T-helper 1 cell treated with Interleukin-12 subunit alpha and Interleukin-12 subunit beta and Interleukin-4 antibody, amounts not matched to agents 30 μg/mL and 1 μg/mL, for 36 hours (primary cell): Measurements from ENCODE around the gene CCDC24.

Experiments
- H3K27ac Mint-ChIP-seq: one replicate; pipeline ENCODE4 v1.8.0; 2021; ENCODE audit warnings: mild to moderate bottlenecking, mixed read lengths
- H3K27me3 Mint-ChIP-seq: one replicate; pipeline ENCODE4 v1.8.0; 2021; ENCODE audit warnings: low read depth, mixed read lengths
- H3K36me3 Mint-ChIP-seq: one replicate; pipeline ENCODE4 v1.8.0; 2021; ENCODE audit warnings: low read depth, mixed read lengths
- H3K4me1 Mint-ChIP-seq: one replicate; pipeline ENCODE4 v1.8.0; 2021; ENCODE audit warnings: low read depth, mixed read lengths
- H3K4me3 Mint-ChIP-seq: one replicate; pipeline ENCODE4 v1.8.0; 2021; ENCODE audit warnings: mild to moderate bottlenecking, moderate library complexity, mixed read lengths
- H3K9me3 Mint-ChIP-seq: one replicate; pipeline ENCODE4 v1.8.0; 2021; ENCODE audit warnings: mixed read lengths

CCDC24 gene

DNA sequence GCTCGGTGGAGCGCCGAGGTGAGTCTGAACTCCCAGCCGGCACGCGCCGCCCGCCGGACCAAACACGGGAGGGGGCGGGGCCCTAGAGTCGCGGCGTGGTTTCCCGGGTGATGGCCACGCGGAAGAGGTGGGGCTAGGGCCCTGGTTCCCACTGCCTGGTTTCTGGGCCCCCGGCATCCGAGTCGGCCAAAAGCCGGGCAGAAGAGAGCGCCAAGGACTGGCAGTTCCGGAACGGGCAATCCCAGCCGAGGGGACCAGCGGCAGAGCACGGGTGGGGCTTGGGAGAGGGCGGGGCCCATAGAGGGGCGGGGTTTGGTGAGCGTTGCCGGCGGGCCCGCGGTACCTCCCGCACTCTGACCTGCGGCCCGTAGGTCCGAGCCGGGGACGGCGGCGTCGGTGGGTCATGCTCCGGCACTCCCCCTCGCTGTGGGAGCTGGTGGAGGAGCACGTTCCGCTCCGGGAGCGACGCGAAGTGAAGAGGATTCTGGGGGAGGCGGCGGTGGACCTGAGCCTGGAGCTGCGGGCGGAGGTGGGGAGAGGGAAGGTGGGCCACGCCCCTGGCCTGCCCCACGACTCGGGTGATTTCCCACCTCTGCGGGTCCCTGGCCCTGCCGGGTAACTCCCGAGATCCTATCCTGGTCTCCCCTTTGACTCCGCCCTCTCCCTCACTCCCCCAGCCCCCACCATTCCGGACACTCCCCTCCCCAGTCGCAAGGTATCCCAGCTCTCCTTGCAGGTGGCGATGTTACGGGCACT, at the start of gene CCDC24:
Gene CCDC24, plus strand, starts transcription at position 124 of the 756 bp plus-strand sequence. Its CDS starts 280 bp downstream, at position 404.
- no peaks in the 10 kb centered on the region for H3K27me3 Mint-ChIP-seq
- H3K4me1 Mint-ChIP-seq, result peaks cover 11% of the 10 kb centered on the region
- no peaks in the 10 kb centered on the region for H3K36me3 Mint-ChIP-seq
- H3K9me3 Mint-ChIP-seq, result no peaks in the 10 kb centered on the region
- H3K27ac Mint-ChIP-seq, result peak within 1 kb of the TSS; percentile 85
- peak within 1 kb of the TSS; percentile 94 for H3K4me3 Mint-ChIP-seq

DNA sequence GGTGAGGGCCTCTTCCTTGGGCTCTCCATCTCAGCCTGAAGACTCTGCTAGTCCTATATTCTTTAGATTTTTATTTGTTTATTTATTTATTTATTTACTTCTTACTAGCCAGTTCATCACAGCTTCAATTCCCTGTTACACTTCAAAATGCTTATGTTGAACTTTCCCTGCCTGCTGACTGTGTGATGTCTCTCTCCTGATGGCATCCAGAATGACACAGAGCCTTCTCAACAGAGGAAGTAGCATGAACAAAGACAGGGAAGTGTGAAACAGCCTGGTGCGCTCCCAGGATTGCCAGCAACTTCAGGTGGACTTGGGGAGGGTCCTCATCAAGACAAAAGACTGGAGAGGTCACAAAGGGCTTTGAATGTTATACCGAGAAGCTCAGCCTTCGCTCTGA, 49.0 kb upstream of the CCDC24 start:
- Mint-ChIP-seq H3K4me1 (peaks cover 27% of the 10 kb centered on the region), H3K9me3 (no peaks in the 10 kb centered on the region), H3K36me3 (peaks cover 12% of the 10 kb centered on the region), H3K27ac (no peak overlapping the region), H3K4me3 (no peak overlapping the region), H3K27me3 (no peaks in the 10 kb centered on the region)

DNA sequence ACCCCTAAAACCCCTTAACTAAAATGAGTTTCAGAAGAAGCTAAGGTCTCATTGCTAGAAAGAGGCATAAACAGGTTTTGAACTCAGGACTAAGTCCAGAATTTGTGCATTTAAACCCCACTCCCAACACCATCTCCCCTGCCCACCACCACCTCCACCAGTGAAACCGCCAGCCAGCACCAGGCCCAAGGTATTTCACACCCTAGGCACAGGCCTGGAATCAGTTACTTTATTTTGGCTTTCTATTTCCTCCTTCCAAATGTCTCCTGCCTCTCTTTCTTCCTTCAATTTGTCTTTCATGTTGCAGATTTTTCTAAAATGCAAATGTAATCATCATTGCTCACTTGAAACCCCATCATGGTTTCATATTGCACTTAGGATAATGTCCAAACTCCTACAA, 46.5 kb upstream of the CCDC24 start:
- Mint-ChIP-seq H3K27ac (no peak overlapping the region), H3K9me3 (no peaks in the 10 kb centered on the region), H3K27me3 (no peaks in the 10 kb centered on the region), H3K4me1 (peaks cover 38% of the 10 kb centered on the region), H3K4me3 (peak overlapping the region; percentile 92), H3K36me3 (peaks cover 10% of the 10 kb centered on the region)

DNA sequence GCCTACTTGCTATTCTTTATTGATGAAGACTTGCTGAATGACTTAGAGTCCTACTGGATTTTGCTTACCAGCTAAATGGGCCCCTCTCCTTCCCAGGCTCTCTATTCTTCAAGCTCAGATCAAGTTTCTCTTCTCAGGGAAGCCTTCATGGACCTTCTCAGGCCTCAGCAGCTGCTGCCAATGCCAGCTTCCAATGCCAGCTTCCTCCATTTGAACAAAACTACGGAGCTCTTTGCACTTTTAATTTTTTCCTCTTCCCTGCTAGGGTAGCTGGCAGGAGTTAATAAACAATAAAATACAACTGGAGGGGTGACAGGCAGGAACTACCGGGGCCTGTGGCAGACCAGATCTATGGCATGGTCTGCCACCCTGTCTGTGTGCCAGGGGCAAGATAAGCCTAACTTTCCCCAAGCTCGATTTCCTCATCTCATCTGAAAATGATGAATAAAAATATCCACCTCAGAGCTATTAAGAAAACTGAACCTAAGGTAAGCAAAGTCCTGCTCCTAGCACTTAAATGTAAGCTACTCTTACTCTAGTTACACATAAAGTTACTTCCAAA, 45.6 kb upstream of the CCDC24 start:
- Mint-ChIP-seq H3K4me1 (peaks cover 44% of the 10 kb centered on the region), H3K9me3 (no peaks in the 10 kb centered on the region), H3K27ac (peak overlapping the region; percentile 95), H3K27me3 (no peaks in the 10 kb centered on the region), H3K4me3 (peak overlapping the region; percentile 92), H3K36me3 (peaks cover 15% of the 10 kb centered on the region)

DNA sequence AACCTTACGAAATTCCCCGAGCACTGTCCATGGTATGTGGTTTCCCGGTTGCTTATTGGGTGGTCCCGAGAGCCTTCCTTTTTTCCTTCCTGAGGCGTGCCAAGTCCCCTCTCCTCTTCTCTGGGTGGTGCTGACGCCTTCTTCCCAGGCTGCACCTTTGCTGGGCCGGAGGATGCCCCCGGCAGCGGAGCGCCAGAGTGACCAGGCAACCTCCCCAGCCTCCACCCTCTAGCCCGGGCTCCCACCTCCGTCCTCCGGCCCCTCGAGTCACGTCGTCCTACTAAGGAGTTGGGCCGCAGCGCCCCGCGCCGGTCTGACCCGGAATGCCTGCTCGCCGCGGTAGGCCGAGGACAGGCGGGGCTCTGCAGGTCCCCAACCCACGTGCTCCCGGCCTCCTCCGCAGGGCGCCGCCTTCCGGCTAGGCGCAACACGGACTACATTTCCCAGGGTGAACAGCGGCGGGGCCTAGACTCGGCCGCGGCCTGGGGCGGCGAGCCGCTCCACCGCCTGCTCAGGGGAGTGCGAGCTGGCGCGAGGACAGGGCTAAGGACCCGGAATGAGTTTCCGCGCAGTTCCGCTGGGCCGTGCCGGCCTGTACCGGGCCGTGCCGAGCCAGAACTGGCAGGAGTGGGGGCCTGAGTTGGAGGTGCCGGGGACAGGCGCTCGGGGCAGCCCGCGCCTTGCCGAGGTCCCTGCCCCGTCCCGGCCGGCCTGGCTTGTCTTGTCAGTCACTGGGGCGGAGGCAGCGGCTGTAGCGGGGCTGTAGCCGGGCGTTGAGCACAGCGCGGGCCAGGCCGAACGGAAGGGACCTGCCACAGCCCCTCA, 45.0 kb upstream of the CCDC24 start, which contains the start of gene IPO13:
Gene IPO13, plus strand, starts transcription at position 715 of the 825 bp plus-strand sequence. CDS start 651 bp downstream, outside the sequence.
- Mint-ChIP-seq H3K27ac (peak within 1 kb of the TSS; percentile 95), H3K36me3 (peaks cover 16% of the 10 kb centered on the region), H3K27me3 (no peaks in the 10 kb centered on the region), H3K9me3 (no peaks in the 10 kb centered on the region), H3K4me1 (peaks cover 50% of the 10 kb centered on the region), H3K4me3 (peak within 1 kb of the TSS; percentile 92)

DNA sequence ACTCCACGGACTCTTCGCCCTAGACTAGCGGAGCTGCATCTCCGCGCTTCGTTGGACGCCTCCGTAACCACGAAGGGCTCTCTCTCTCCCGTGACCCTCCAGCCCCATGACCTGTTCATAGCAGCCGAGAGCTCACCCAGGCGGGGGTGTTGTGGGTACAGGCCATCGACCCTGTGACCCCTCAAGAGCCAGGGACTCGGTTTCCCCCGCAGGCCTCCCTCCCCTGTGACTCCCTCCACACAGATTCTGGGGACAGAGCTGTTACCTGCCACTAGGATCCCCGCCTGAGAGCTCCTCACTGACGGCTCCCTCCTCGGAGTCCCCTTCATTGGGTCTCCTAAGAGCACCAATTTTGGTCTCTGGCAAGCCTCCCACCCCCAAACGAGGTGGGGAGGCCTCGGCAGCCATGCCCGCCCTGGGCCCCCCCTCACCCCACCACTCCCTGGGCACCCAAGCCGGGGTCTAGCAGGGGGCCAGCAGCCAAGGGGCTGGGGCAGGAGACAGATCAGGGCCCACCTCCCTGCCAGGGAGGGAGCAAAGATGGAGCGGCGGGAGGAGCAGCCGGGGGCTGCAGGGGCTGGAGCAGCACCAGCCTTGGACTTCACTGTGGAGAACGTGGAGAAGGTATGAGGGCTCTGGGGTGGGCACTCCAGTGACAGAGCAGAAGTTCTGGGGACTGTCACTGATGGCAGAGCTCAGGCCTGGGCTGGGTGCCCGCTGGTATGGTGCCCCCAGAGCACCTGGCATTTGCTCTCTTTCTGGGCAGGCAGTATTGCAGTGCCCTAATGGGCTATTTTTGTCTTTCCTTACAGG, 44.1 kb upstream of the CCDC24 start:
- H3K9me3 Mint-ChIP-seq, result no peaks in the 10 kb centered on the region
- peak overlapping the region; percentile 95 for H3K27ac Mint-ChIP-seq
- no peaks in the 10 kb centered on the region for H3K27me3 Mint-ChIP-seq
- H3K4me3 Mint-ChIP-seq, result peak overlapping the region; percentile 92
- H3K36me3 Mint-ChIP-seq, result peaks cover 16% of the 10 kb centered on the region
- peaks cover 51% of the 10 kb centered on the region for H3K4me1 Mint-ChIP-seq

DNA sequence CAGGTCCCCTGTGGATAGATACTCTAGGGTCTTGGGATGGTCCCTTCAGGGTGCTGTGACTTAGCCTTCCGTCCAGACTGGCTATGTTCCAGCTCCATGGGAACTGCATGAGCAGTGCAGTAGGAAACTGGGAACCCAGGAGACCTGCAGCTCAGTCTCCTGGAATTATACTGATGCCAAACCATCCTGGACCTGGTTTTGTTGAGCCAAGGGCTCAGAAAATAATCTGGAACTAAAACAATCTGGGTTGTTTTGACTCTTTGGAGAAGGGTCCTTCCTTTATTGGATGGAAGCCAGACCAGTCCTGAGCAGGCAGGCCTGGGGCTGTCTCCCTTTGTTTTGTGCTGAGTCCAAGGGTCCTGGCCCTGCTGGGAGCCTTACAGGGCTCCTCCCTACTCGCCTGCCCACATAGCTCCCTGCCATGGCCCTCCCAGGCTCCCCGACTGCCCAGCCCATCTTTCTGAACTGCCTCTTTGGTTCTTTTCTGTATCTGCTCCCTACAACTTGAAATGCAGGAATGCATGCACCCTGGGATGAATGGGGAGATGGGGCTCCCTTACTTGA, 43.4 kb upstream of the CCDC24 start:
- Mint-ChIP-seq H3K4me3 (peak overlapping the region; percentile 92), H3K27me3 (no peaks in the 10 kb centered on the region), H3K9me3 (no peaks in the 10 kb centered on the region), H3K27ac (peak overlapping the region; percentile 79), H3K4me1 (peaks cover 47% of the 10 kb centered on the region), H3K36me3 (peaks cover 11% of the 10 kb centered on the region)

DNA sequence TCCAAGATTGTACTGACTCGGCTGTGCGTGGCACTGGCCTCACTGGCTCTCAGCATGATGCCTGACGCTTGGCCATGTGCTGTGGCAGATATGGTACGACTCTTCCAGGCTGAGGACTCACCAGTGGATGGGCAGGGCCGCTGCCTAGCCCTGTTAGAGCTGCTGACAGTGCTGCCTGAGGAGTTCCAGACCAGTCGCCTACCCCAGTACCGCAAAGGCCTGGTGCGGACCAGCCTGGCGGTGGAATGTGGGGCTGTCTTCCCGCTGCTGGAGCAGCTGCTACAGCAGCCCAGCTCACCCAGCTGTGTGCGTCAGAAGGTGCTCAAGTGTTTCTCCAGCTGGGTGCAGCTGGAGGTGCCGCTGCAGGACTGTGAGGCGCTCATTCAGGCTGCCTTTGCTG, 41.7 kb upstream of the CCDC24 start:
- H3K27me3 Mint-ChIP-seq, result no peaks in the 10 kb centered on the region
- H3K4me3 Mint-ChIP-seq, result peak overlapping the region; percentile 1
- H3K36me3 Mint-ChIP-seq, result peaks cover 8% of the 10 kb centered on the region
- H3K9me3 Mint-ChIP-seq, result no peaks in the 10 kb centered on the region
- H3K4me1 Mint-ChIP-seq, result peaks cover 40% of the 10 kb centered on the region
- H3K27ac Mint-ChIP-seq, result no peak overlapping the region

DNA sequence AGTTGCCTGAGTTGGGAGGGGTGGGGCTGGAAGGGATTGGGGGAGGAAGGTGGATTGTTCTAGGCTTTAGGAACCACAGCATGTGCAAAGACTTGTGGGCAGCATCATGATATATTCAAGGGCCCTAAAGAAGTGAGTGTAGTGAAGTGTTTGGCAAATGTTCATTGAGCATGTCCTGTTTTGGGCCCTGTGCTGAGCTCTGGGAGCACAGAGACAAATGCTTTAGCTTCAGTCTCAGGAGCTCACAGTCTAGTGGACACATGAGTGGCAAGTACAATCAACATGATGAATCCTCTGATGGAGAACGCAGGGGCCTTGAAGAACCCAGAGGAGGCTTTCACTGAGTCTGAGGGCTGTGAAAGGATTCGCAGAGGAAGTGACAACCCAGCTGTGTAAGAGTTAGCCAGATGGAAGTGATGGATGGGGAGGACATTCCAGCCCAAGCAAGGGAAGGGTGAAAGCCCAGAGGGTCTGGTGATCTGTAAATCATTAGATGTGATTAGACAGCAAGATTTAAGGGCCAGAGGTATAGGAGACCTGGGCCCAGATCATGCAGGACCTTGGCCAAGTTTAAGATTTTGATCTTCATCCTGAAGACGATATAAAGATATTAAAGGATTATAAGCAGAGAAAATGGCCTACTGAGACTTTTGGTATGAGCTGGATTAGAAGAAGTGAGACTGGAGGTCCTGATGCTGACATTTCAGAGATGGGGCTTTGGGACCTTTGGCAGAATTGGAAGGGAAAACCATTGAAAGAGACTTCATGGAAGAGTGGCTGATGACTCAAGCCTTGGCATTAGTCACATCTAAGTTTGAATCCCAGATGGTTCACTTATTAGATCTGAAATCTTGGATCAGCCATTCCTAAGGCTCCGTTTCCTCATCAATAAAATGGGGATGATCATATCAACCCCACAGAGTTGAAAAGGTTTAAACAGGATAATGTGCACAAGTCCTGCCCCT, 40.1 kb upstream of the CCDC24 start:
- Mint-ChIP-seq H3K9me3 (no peaks in the 10 kb centered on the region), H3K27ac (no peak overlapping the region), H3K36me3 (peaks cover 7% of the 10 kb centered on the region), H3K27me3 (no peaks in the 10 kb centered on the region), H3K4me1 (peaks cover 26% of the 10 kb centered on the region), H3K4me3 (no peak overlapping the region)

DNA sequence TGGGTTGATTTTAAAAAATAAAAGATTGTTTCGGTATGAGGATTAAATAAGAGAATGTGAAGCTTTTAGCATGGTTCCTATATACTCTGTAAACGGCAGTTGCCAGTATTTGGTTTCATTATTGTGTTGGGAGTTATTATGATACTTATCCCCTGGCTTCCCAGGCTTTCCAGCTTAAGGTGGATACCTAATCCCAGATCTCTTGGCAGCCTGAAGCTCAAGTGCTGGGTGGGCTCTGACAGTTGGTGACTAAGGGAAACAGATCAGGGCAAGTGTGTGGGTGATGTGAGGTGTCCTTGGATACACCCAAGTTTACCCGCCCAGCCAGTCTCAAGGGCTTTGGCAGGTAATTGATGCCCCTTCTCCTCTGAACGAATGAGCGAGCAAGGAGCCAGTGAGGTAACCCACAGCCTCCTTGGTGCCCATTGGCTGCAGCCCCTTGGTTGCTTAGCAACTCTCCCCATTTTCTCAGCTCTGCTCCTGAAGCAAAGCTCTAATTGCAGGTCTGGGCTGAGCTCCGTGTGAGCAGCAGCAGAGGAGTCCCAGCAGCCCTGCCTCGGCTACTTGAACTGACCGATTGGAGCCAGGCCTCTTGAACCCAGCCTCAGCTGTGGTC, 38.6 kb upstream of the CCDC24 start:
- Mint-ChIP-seq H3K4me1 (peaks cover 22% of the 10 kb centered on the region), H3K9me3 (no peaks in the 10 kb centered on the region), H3K27me3 (no peaks in the 10 kb centered on the region), H3K4me3 (no peak overlapping the region), H3K36me3 (peaks cover 7% of the 10 kb centered on the region), H3K27ac (no peak overlapping the region)

DNA sequence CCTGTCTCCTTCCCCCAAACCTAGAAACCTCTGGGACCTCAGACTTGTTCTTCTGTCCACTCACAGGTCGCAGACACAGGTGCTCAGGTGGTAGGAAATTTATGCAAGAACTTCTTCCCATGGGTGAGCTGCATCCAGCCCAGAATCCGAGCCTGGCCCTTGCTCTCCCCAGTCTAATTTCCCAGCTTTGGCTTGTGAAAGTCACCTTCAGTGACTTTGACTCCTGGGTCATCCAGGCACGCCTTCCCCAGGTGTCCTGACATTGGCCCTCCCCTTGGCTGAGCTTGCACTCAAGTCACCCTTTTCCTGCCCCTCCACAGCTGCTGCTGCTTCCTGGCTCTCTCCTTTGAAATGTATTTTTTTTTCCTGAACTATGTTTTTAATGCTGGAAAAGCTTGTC, 38.0 kb upstream of the CCDC24 start:
- Mint-ChIP-seq H3K4me1 (peaks cover 17% of the 10 kb centered on the region), H3K27me3 (no peaks in the 10 kb centered on the region), H3K27ac (no peak overlapping the region), H3K4me3 (no peak overlapping the region), H3K9me3 (no peaks in the 10 kb centered on the region), H3K36me3 (peaks cover 9% of the 10 kb centered on the region)

DNA sequence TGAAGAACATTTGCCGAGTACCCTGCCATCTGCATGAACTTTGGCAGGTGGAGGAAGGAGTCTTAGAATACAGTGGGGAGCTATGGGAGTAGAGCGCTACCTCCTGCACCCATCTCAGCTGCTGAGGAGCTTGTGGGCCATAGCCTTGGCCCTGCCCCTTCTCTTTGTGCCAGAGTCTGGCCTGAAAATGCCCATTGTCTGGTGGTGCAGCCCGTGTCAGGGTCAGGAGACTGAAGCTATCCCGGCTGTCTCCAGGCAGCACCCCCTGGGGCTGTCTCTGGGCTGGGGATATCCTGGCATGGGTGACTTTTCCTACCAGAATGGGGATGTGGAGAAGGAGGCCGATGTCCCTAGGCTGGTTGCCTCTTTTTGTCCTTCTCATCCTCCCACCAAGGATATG, 37.4 kb upstream of the CCDC24 start:
- no peaks in the 10 kb centered on the region for H3K9me3 Mint-ChIP-seq
- H3K36me3 Mint-ChIP-seq, result peaks cover 10% of the 10 kb centered on the region
- H3K4me1 Mint-ChIP-seq, result peaks cover 13% of the 10 kb centered on the region
- no peak overlapping the region for H3K4me3 Mint-ChIP-seq
- H3K27me3 Mint-ChIP-seq, result no peaks in the 10 kb centered on the region
- H3K27ac Mint-ChIP-seq, result no peak overlapping the region

DNA sequence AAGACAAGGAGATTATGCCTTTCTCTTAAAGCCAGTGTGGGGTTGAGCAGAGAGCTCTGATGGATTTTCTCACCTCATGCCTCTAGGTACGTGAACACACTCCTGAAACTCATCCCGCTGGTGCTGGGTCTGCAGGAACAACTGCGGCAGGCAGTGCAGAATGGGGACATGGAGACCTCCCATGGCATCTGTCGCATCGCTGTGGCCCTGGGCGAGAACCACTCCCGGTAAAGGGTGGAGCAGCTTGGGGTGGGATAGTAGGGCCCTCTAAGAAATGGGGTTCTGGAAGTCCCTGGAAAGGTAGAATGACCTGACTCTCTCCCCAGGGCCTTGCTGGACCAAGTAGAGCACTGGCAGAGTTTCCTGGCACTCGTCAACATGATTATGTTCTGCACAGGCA, 35.2 kb upstream of the CCDC24 start:
- peaks cover 4% of the 10 kb centered on the region for H3K4me1 Mint-ChIP-seq
- no peaks in the 10 kb centered on the region for H3K27me3 Mint-ChIP-seq
- no peak overlapping the region for H3K27ac Mint-ChIP-seq
- no peak overlapping the region for H3K4me3 Mint-ChIP-seq
- H3K9me3 Mint-ChIP-seq, result no peaks in the 10 kb centered on the region
- peaks cover 3% of the 10 kb centered on the region for H3K36me3 Mint-ChIP-seq
